IMR-90 (cell line): Measurements from ENCODE around the gene CCNO.

Experiments used
- BHLHE40 ChIP-seq: fragments of 150-350 bp; IDR thresholded peaks from 2 replicates; pipeline ENCODE4 v1.6.1; 2016; ENCODE audit warnings: mild to moderate bottlenecking, low read depth, low read length
- CEBPB ChIP-seq: IDR thresholded peaks from 2 replicates; pipeline ENCODE4 v1.6.1; 2012; ENCODE audit warnings: low read depth, low read length, improper control_type of control experiment
- CHD1 ChIP-seq: IDR thresholded peaks from 2 replicates; pipeline ENCODE4 v1.6.1; 2012; ENCODE audit warnings: low read depth, low read length, improper control_type of control experiment
- FOS ChIP-seq: fragments of 150-350 bp; IDR thresholded peaks from 2 replicates; pipeline ENCODE4 v1.6.1; 2016; ENCODE audit warnings: low read depth, low read length
- MAZ ChIP-seq: IDR thresholded peaks from 2 replicates; pipeline ENCODE4 v1.6.1; 2012; ENCODE audit warnings: low read depth, mild to moderate bottlenecking, low read length, improper control_type of control experiment, moderate library complexity, borderline replicate concordance
- MXI1 ChIP-seq: IDR thresholded peaks from 2 replicates; pipeline ENCODE4 v1.6.1; 2012; ENCODE audit warnings: low read depth, mild to moderate bottlenecking, low read length, moderate library complexity, borderline replicate concordance
- NFE2L2 ChIP-seq: fragments of 150-350 bp; IDR thresholded peaks from 2 replicates; pipeline ENCODE4 v1.6.1; 2016; ENCODE audit warnings: low read depth, mild to moderate bottlenecking, low read length
- POLR2A ChIP-seq: IDR thresholded peaks from 2 replicates; pipeline ENCODE4 v1.6.1; 2012; ENCODE audit warnings: mild to moderate bottlenecking, low read depth, low read length
- RAD21 ChIP-seq: IDR thresholded peaks from 2 replicates; pipeline ENCODE4 v1.6.1; 2012; ENCODE audit warnings: low read length, improper control_type of control experiment
- RCOR1 ChIP-seq: IDR thresholded peaks from 2 replicates; pipeline ENCODE4 v1.6.1; 2012; ENCODE audit warnings: mild to moderate bottlenecking, low read length, improper control_type of control experiment; ENCODE audit not compliant: insufficient replicate concordance
- SMC3 ChIP-seq: fragments of 150-350 bp; IDR thresholded peaks from 2 replicates; pipeline ENCODE4 v1.6.1; 2016; ENCODE audit warnings: low read depth, mild to moderate bottlenecking, antibody characterized with exemption, low read length, moderate library complexity
- TF ChIP-seq, protein P1 (sequence below): conservative IDR thresholded peaks from 2 replicates; pipeline ENCODE4 v1.5.1; 2012; ENCODE audit warnings: mild to moderate bottlenecking, low read depth, low read length, improper control_type of control experiment
- TF ChIP-seq, protein P2 (sequence below): fragments of 150-350 bp; IDR thresholded peaks from 2 replicates; pipeline ENCODE4 v1.6.1; 2016; ENCODE audit warnings: low read depth, mild to moderate bottlenecking, low read length, moderate library complexity, borderline replicate concordance
- TF ChIP-seq, protein P3 (sequence below): fragments of 150-350 bp; IDR thresholded peaks from 2 replicates; pipeline ENCODE4 v1.6.1; 2017; ENCODE audit warnings: mild to moderate bottlenecking, antibody characterized with exemption, low read length, low read depth

DNA sequence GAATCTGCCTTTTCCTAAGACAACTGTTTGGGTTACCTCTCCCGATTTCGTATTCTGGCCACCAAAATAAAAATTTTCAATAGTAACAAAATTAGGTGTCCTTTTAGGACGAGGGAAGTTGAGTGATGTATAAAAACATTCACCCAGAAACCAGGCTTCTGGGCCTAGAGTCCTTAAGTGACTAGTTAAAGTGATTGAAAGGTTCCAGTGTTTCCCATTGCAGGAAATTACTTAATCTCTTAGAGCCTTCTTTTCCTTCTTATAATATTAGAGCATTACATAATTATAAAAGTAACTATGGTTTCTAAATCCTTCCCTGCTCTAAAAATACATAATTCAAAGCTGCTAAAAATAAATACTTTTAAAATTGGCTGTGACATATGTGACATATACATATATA, 13.6 kb downstream of the CCNO start:
- TF ChIP-seq, protein P1, sequence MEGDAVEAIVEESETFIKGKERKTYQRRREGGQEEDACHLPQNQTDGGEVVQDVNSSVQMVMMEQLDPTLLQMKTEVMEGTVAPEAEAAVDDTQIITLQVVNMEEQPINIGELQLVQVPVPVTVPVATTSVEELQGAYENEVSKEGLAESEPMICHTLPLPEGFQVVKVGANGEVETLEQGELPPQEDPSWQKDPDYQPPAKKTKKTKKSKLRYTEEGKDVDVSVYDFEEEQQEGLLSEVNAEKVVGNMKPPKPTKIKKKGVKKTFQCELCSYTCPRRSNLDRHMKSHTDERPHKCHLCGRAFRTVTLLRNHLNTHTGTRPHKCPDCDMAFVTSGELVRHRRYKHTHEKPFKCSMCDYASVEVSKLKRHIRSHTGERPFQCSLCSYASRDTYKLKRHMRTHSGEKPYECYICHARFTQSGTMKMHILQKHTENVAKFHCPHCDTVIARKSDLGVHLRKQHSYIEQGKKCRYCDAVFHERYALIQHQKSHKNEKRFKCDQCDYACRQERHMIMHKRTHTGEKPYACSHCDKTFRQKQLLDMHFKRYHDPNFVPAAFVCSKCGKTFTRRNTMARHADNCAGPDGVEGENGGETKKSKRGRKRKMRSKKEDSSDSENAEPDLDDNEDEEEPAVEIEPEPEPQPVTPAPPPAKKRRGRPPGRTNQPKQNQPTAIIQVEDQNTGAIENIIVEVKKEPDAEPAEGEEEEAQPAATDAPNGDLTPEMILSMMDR: no peak
- TF ChIP-seq POLR2A (no peak), FOS (no peak), RAD21 (no peak), CHD1 (no peak), MAZ (no peak), NFE2L2 (no peak), RCOR1 (no peak), MXI1 (no peak), SMC3 (no peak), BHLHE40 (no peak), CEBPB (no peak)
- TF ChIP-seq, protein P2, sequence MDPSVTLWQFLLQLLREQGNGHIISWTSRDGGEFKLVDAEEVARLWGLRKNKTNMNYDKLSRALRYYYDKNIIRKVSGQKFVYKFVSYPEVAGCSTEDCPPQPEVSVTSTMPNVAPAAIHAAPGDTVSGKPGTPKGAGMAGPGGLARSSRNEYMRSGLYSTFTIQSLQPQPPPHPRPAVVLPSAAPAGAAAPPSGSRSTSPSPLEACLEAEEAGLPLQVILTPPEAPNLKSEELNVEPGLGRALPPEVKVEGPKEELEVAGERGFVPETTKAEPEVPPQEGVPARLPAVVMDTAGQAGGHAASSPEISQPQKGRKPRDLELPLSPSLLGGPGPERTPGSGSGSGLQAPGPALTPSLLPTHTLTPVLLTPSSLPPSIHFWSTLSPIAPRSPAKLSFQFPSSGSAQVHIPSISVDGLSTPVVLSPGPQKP: no peak
- TF ChIP-seq, protein P3, sequence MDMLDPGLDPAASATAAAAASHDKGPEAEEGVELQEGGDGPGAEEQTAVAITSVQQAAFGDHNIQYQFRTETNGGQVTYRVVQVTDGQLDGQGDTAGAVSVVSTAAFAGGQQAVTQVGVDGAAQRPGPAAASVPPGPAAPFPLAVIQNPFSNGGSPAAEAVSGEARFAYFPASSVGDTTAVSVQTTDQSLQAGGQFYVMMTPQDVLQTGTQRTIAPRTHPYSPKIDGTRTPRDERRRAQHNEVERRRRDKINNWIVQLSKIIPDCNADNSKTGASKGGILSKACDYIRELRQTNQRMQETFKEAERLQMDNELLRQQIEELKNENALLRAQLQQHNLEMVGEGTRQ: no peak
